GM19351 (cell line): Measurements from ENCODE around the gene TMEM59.
A peak's percentile ranks its signal among the peaks of the same experiment; 100 is the strongest.
"Not testable (repeated sequence)": the region's sequence is repeated elsewhere in the genome, so short reads cannot be mapped to it uniquely, and the experiment has no call there.

Experiments used
- ATAC-seq: cut with Tn5 transposase; IDR thresholded peaks from one replicate; pipeline ENCODE4 v1.9.1; 2021; ENCODE audit warnings: mild to moderate bottlenecking, moderate library complexity; ENCODE audit not compliant: unreplicated experiment

TMEM59 gene

GRCh38 chr1:54052934-54053744, at the start of gene TMEM59, which contains the start of gene TCEANC2:
TSS of gene TMEM59 (minus strand) at chr1:54053204. CDS start at chr1:54053188, 16 bp downstream.
TSS of gene TCEANC2 (plus strand) at chr1:54053608. CDS start at chr1:54054423, 815 bp downstream.
- ATAC-seq, result peak; percentile 90

- ATAC-seq, result no peak
Observed at GRCh38 chr1:54100500-54100899, 47.5 kb upstream of the TMEM59 start.

- no peak for ATAC-seq
Observed at GRCh38 chr1:54099061-54099610, 46.1 kb upstream of the TMEM59 start.

GRCh38 chr1:54096877-54097240, 43.9 kb upstream of the TMEM59 start:
- ATAC-seq, result no peak

- ATAC-seq, result no peak
Observed at GRCh38 chr1:54096227-54096876, 43.3 kb upstream of the TMEM59 start.

GRCh38 chr1:54095546-54096226, 42.7 kb upstream of the TMEM59 start:
- no peak for ATAC-seq

GRCh38 chr1:54094730-54095105, 41.7 kb upstream of the TMEM59 start:
- ATAC-seq, result not testable (repeated sequence)

GRCh38 chr1:54094001-54094729, 41.2 kb upstream of the TMEM59 start:
- no peak for ATAC-seq

GRCh38 chr1:54091666-54092065, 38.7 kb upstream of the TMEM59 start:
- no peak for ATAC-seq

- no peak for ATAC-seq
Observed at GRCh38 chr1:54088385-54088784, 35.4 kb upstream of the TMEM59 start.

- no peak for ATAC-seq
Observed at GRCh38 chr1:54086754-54087153, 33.8 kb upstream of the TMEM59 start.

- ATAC-seq, result no peak
Observed at GRCh38 chr1:54084794-54085193, 31.8 kb upstream of the TMEM59 start.

- ATAC-seq, result peak; percentile 85
Observed at GRCh38 chr1:54081306-54082270, 28.6 kb upstream of the TMEM59 start.

- no peak for ATAC-seq
Observed at GRCh38 chr1:54080598-54081049, 27.6 kb upstream of the TMEM59 start.

- no peak for ATAC-seq
Observed at GRCh38 chr1:54077359-54077758, 24.4 kb upstream of the TMEM59 start.

- no peak for ATAC-seq
Observed at GRCh38 chr1:54070171-54070837, 17.3 kb upstream of the TMEM59 start.

- ATAC-seq, result no peak
Observed at GRCh38 chr1:54069791-54070170, 16.8 kb upstream of the TMEM59 start.

GRCh38 chr1:54064299-54064698, 11.3 kb upstream of the TMEM59 start:
- no peak for ATAC-seq

GRCh38 chr1:54054438-54054749, 1.4 kb upstream of the TMEM59 start:
- ATAC-seq, result no peak
